Tibial artery (tissue), 4 donors: Measurements from ENCODE around the gene SMG1.
"Not testable (repeated sequence)": the region's sequence is repeated elsewhere in the genome, so short reads cannot be mapped to it uniquely, and the experiment has no call there.

Experiments
- DNase-seq, 2 donors: peaks; one replicate each; pipeline ENCODE4 v3.0.0-alpha.2; 2019
- H3K27ac ChIP-seq, 2 donors: fragments of 200-600 bp; sonication (generic) in 1 of 2; 1 replicate in 1 of 2; 2 replicates in 1 of 2; pipeline ENCODE4 v1.5.1; 2018 to 2019; ENCODE audit warnings: mild to moderate bottlenecking in 1 of 2
- H3K27me3 ChIP-seq, 2 donors: fragments of 200-600 bp; sonication (generic) in 1 of 2; one replicate each; pipeline versions ENCODE4 v1.5.1 to v1.6.0; 2016 to 2019
- H3K36me3 ChIP-seq, 3 donors: fragments of 200-600 bp; sonication (generic) in 2 of 3; one replicate each; pipeline ENCODE4 v1.5.1; 2016 to 2019; ENCODE audit warnings: mild to moderate bottlenecking in 2 of 3
- H3K4me1 ChIP-seq, 4 donors: fragments of 200-600 bp; sonication (generic) in 2 of 4; 1 replicate in 3 of 4; 2 replicates in 1 of 4; pipeline ENCODE4 v1.5.1; 2016 to 2019
- H3K4me3 ChIP-seq, 2 donors: fragments of 200-600 bp; sonication (generic) in 1 of 2; 1 replicate in 1 of 2; 2 replicates in 1 of 2; pipeline ENCODE4 v1.5.1; 2018 to 2019; ENCODE audit warnings: mild to moderate bottlenecking in 2 of 2
- H3K9me3 ChIP-seq, 3 donors: fragments of 200-600 bp; sonication (generic) in 1 of 3; one replicate each; pipeline ENCODE4 v1.5.1; 2016 to 2019
- CTCF ChIP-seq, 2 experiments: fragments of 200-600 bp in 1 of 2; fragments of 450-650 bp in 1 of 2; IDR thresholded peaks; one replicate each; pipeline ENCODE4 v1.5.1; 2017 to 2019; ENCODE audit warnings: antibody characterized with exemption in 2 of 2, mild to moderate bottlenecking in 1 of 2, moderate library complexity in 1 of 2
- intact Hi-C: fragments of 100-400 bp; cut with DNase I; formaldehyde crosslinking; loops from one replicate; pipeline ENCODE4 v1.15.0; 2023; ENCODE audit warnings: low total_unique reads

SMG1 gene

GRCh38 chr16:18932243-18932987 is 6.2 kb upstream of the SMG1 start:
- Histone ChIP-seq H3K36me3 (no peaks in the 10 kb centered on the region), H3K4me1 (peaks cover 0 to 27% (median 14%) of the 10 kb centered on the region in 4 donors), H3K27me3 (no peaks in the 10 kb centered on the region), H3K9me3 (no peaks in the 10 kb centered on the region), H3K4me3 (no peak overlapping the region), H3K27ac (peak overlapping the region; percentile 76 to 85)
- intact Hi-C loops: no loop called here
- DNase-seq: peak; percentile 53 to 82
- no peak for TF ChIP-seq CTCF (IDR thresholded peaks at IDR 0.05)

- no peak for DNase-seq
- no peak overlapping the region for H3K4me3 ChIP-seq
- no peaks in the 10 kb centered on the region for H3K9me3 ChIP-seq
- H3K36me3 ChIP-seq: no peaks in the 10 kb centered on the region
- H3K27ac ChIP-seq: peak overlapping the region; percentile 76 to 85
- no peak for TF ChIP-seq CTCF (IDR thresholded peaks at IDR 0.05)
- peaks cover 0 to 31% (median 14%) of the 10 kb centered on the region in 4 donors for H3K4me1 ChIP-seq
- H3K27me3 ChIP-seq: no peaks in the 10 kb centered on the region
- intact Hi-C loops: no loop called here
Observed at GRCh38 chr16:18931756-18932155, 5.5 kb upstream of the SMG1 start.

- DNase-seq, H3K36me3 ChIP-seq, H3K9me3 ChIP-seq, H3K27ac ChIP-seq, H3K4me3 ChIP-seq, intact Hi-C loops, H3K27me3 ChIP-seq: not testable (repeated sequence)
- H3K4me1 ChIP-seq: peaks cover 0 to 33% (median 14%) of the 10 kb centered on the region in 4 donors
Observed at GRCh38 chr16:18930095-18930494, 3.9 kb upstream of the SMG1 start.

- H3K4me3 ChIP-seq, H3K36me3 ChIP-seq, H3K9me3 ChIP-seq, H3K27ac ChIP-seq, intact Hi-C loops, H3K27me3 ChIP-seq, DNase-seq: not testable (repeated sequence)
- peaks cover 0 to 46% (median 14%) of the 10 kb centered on the region in 4 donors for H3K4me1 ChIP-seq
Observed at GRCh38 chr16:18928073-18928472, 1.9 kb upstream of the SMG1 start.

GRCh38 chr16:18925215-18925985 is 808 bp downstream of the SMG1 start:
- intact Hi-C loops, H3K9me3 ChIP-seq, H3K36me3 ChIP-seq, H3K27me3 ChIP-seq: not testable (repeated sequence)
- peak; percentile 30 to 72 for DNase-seq
- peaks cover 0 to 32% (median 5%) of the 10 kb centered on the region in 4 donors for H3K4me1 ChIP-seq
- peak overlapping the region; percentile 83 to 96 for H3K4me3 ChIP-seq
- H3K27ac ChIP-seq: peak overlapping the region; percentile 92 to 99

- H3K4me3 ChIP-seq: not testable (repeated sequence)
Observed at GRCh38 chr16:18923935-18924334, 2.3 kb downstream of the SMG1 start.

GRCh38 chr16:18923124-18923523 is 3.1 kb downstream of the SMG1 start:
- H3K27ac ChIP-seq, H3K27me3 ChIP-seq, H3K36me3 ChIP-seq, intact Hi-C loops, H3K4me3 ChIP-seq, H3K9me3 ChIP-seq, DNase-seq: not testable (repeated sequence)
- peaks cover 0 to 39% (median 10%) of the 10 kb centered on the region in 4 donors for H3K4me1 ChIP-seq

More at GRCh38 chr16:18923935-18924334, 2.3 kb downstream of the SMG1 start:
- peaks cover 0 to 36% (median 10%) of the 10 kb centered on the region in 4 donors for H3K4me1 ChIP-seq
- H3K9me3 ChIP-seq, intact Hi-C loops, H3K36me3 ChIP-seq, H3K27ac ChIP-seq, DNase-seq, H3K27me3 ChIP-seq: not testable (repeated sequence)

GRCh38 chr16:18909585-18909984 is 16.6 kb downstream of the SMG1 start:
- DNase-seq, H3K27me3 ChIP-seq, H3K36me3 ChIP-seq, H3K9me3 ChIP-seq, intact Hi-C loops, H3K27ac ChIP-seq, H3K4me3 ChIP-seq: not testable (repeated sequence)
- peaks cover 0 to 24% (median 2%) of the 10 kb centered on the region in 4 donors for H3K4me1 ChIP-seq

- DNase-seq, H3K36me3 ChIP-seq, H3K4me3 ChIP-seq, H3K27ac ChIP-seq, H3K9me3 ChIP-seq, H3K27me3 ChIP-seq, intact Hi-C loops: not testable (repeated sequence)
- H3K4me1 ChIP-seq: peaks cover 0 to 20% (median 2%) of the 10 kb centered on the region in 4 donors
Observed at GRCh38 chr16:18908716-18909115, 17.5 kb downstream of the SMG1 start.

- H3K27me3 ChIP-seq, H3K4me3 ChIP-seq, H3K9me3 ChIP-seq, DNase-seq, H3K27ac ChIP-seq, H3K36me3 ChIP-seq, intact Hi-C loops: not testable (repeated sequence)
- peaks cover 0 to 34% (median 11%) of the 10 kb centered on the region in 4 donors for H3K4me1 ChIP-seq
Observed at GRCh38 chr16:18902778-18903177, 23.4 kb downstream of the SMG1 start.

GRCh38 chr16:18902044-18902443 is 24.2 kb downstream of the SMG1 start:
- H3K36me3 ChIP-seq, H3K4me3 ChIP-seq, H3K27ac ChIP-seq, H3K27me3 ChIP-seq, DNase-seq, intact Hi-C loops, H3K9me3 ChIP-seq: not testable (repeated sequence)
- peaks cover 0 to 42% (median 11%) of the 10 kb centered on the region in 4 donors for H3K4me1 ChIP-seq

GRCh38 chr16:18901194-18901593 is 25.0 kb downstream of the SMG1 start:
- H3K36me3 ChIP-seq, H3K27me3 ChIP-seq, H3K9me3 ChIP-seq, intact Hi-C loops, DNase-seq, H3K4me3 ChIP-seq, H3K27ac ChIP-seq: not testable (repeated sequence)
- peaks cover 0 to 47% (median 11%) of the 10 kb centered on the region in 4 donors for H3K4me1 ChIP-seq
